ENCODE results near the gene ZNF266.

- TF ChIP-seq POLR2A (IDR thresholded peaks at IDR 0.05; ENCODE audit: low read depth) (no peak), CTCF (IDR thresholded peaks at IDR 0.05) (no peak), POLR2AphosphoS5 (IDR thresholded peaks at IDR 0.05) (no peak), EP300 (IDR thresholded peaks at IDR 0.05) (no peak)
Observed at GRCh38 chr19:9467161-9467560, 31.8 kb upstream of the ZNF266 start.

All from esophagus muscularis mucosa (tissue), 4 donors.